LNCaP clone FGC (cell line): ENCODE data around the gene TMEM184B.

Source experiments
- DNase-seq: peaks from one replicate; pipeline ENCODE4 v3.0.0-alpha.2; 2011; ENCODE audit warnings: low read depth
- H3K4me3 ChIP-seq: 2 replicates; pipeline ENCODE4 v1.5.1; 2011; ENCODE audit warnings: mild to moderate bottlenecking, low read depth, low read length, control low read depth
- CTCF ChIP-seq: IDR thresholded peaks from 2 replicates; pipeline ENCODE4 v1.5.1; 2012; ENCODE audit warnings: mild to moderate bottlenecking; ENCODE audit not compliant: control insufficient read depth, insufficient read depth; ENCODE audit errors: extremely low read depth

Gene TMEM184B

GRCh38 chr22:38257181-38257580, 15.6 kb downstream of the TMEM184B start:
- DNase-seq = no peak
- peak overlapping the region; percentile 19 for H3K4me3 ChIP-seq
- no peak for TF ChIP-seq CTCF

GRCh38 chr22:38255697-38256096, 17.1 kb downstream of the TMEM184B start:
- TF ChIP-seq CTCF = no peak
- DNase-seq = no peak
- no peak overlapping the region for H3K4me3 ChIP-seq

- TF ChIP-seq CTCF = no peak
- H3K4me3 ChIP-seq = no peak overlapping the region
- no peak for DNase-seq
Measured at GRCh38 chr22:38251341-38251692, 21.5 kb downstream of the TMEM184B start.

GRCh38 chr22:38250643-38251340, 22.0 kb downstream of the TMEM184B start:
- no peak overlapping the region for H3K4me3 ChIP-seq

GRCh38 chr22:38249803-38250642, 22.8 kb downstream of the TMEM184B start:
- no peak overlapping the region for H3K4me3 ChIP-seq
- no peak for TF ChIP-seq CTCF
- no peak for DNase-seq

More at GRCh38 chr22:38250643-38251340, 22.0 kb downstream of the TMEM184B start:
- DNase-seq = no peak
- TF ChIP-seq CTCF = no peak

GRCh38 chr22:38249301-38249700, 23.5 kb downstream of the TMEM184B start:
- no peak for DNase-seq
- no peak overlapping the region for H3K4me3 ChIP-seq
- no peak for TF ChIP-seq CTCF

GRCh38 chr22:38248280-38248679, 24.5 kb downstream of the TMEM184B start:
- no peak for TF ChIP-seq CTCF
- no peak overlapping the region for H3K4me3 ChIP-seq
- no peak for DNase-seq
